Thyroid gland (tissue), 4 donors: ENCODE data around the gene SHE.

Experiments used
- CTCF ChIP-seq, 6 experiments: fragments of 200-600 bp in 3 of 6; fragments of 450-650 bp in 3 of 6; sonication (generic) in 3 of 6; IDR thresholded peaks; one replicate each; pipeline ENCODE4 v1.5.1; 2016 to 2019; ENCODE audit warnings: antibody characterized with exemption in 6 of 6, mild to moderate bottlenecking in 2 of 6, inconsistent platforms in 1 of 6, moderate library complexity in 1 of 6
- POLR2A ChIP-seq, 2 donors: fragments of 450-650 bp; IDR thresholded peaks; one replicate each; pipeline ENCODE4 v1.6.1; 2017; ENCODE audit warnings: antibody characterized with exemption in 2 of 2, mild to moderate bottlenecking in 2 of 2, moderate library complexity in 1 of 2

GRCh38 chr1:154490317-154490716, 11.9 kb downstream of the SHE start:
- TF ChIP-seq CTCF (IDR thresholded peaks at IDR 0.05) (no peak), POLR2A (IDR thresholded peaks at IDR 0.05) (no peak)
